Breast epithelium (tissue), 3 donors: ENCODE data around the gene DGUOK.

Source experiments
- CTCF ChIP-seq, 3 donors: fragments of 450-650 bp; IDR thresholded peaks; one replicate each; pipeline ENCODE4 v1.5.1; 2016 to 2017; ENCODE audit warnings: antibody characterized with exemption in 3 of 3, mild to moderate bottlenecking in 3 of 3, moderate library complexity in 3 of 3
- POLR2A ChIP-seq: fragments of 450-650 bp; IDR thresholded peaks from one replicate; pipeline ENCODE4 v1.6.1; 2016; ENCODE audit warnings: antibody characterized with exemption, mild to moderate bottlenecking, moderate library complexity
- POLR2AphosphoS5 ChIP-seq, 3 donors: sonication (generic); formaldehyde crosslinking; IDR thresholded peaks; one replicate each; pipeline ENCODE4 v1.6.1; 2017; ENCODE audit warnings: antibody characterized with exemption in 3 of 3

- TF ChIP-seq CTCF (IDR thresholded peaks at IDR 0.05) (no peak), POLR2A (no peak), POLR2AphosphoS5 (IDR thresholded peaks at IDR 0.05) (no peak)
These were observed 29.7 kb downstream of the DGUOK start for GRCh38 chr2:73956218-73956865.
